Astrocyte of the spinal cord (primary cell): Measurements from ENCODE around the gene MFSD2B.
A peak's percentile ranks its signal among the peaks of the same experiment; 100 is the strongest.

Experiments used
- DNase-seq: peaks from one replicate; pipeline ENCODE4 v3.0.0; 2011; ENCODE audit warnings: low read depth, low spot score
- H3K4me3 ChIP-seq: 2 replicates; pipeline ENCODE4 v1.5.1; 2011; ENCODE audit warnings: low read depth, mild to moderate bottlenecking, low read length, moderate library complexity
- CTCF ChIP-seq: IDR thresholded peaks from 2 replicates; pipeline ENCODE4 v1.5.1; 2012; ENCODE audit warnings: low read depth, mild to moderate bottlenecking, low read length, inconsistent platforms
- in situ Hi-C: cut with HindIII; loops from 2 replicates; pipeline ENCODE4 v1.10.0; 2017; ENCODE audit warnings: low sequenced_read_pairs

MFSD2B gene

GRCh38 chr2:24045511-24046508 lies 35.9 kb downstream of the MFSD2B start:
- no peak for DNase-seq
- H3K4me3 ChIP-seq: peak overlapping the region; percentile 95
- TF ChIP-seq CTCF: no peak
- in situ Hi-C loops: no loop called here

- H3K4me3 ChIP-seq: peak overlapping the region; percentile 95
- DNase-seq: no peak
- TF ChIP-seq CTCF: no peak
- in situ Hi-C loops: no loop called here
Measured at GRCh38 chr2:24046599-24046929, 36.7 kb downstream of the MFSD2B start.

GRCh38 chr2:24046930-24047702 lies 37.2 kb downstream of the MFSD2B start, which contains the start of gene WDCP:
Gene WDCP, minus strand, starts transcription at chr2:24047391. Its CDS starts 7,897 bp downstream, at chr2:24039494.
- H3K4me3 ChIP-seq: peak within 1 kb of the TSS; percentile 95
- TF ChIP-seq CTCF: no peak
- in situ Hi-C loops: no loop called here
- peak; percentile 99 for DNase-seq

- in situ Hi-C loops: no loop called here
- no peak overlapping the region for H3K4me3 ChIP-seq
- TF ChIP-seq CTCF: no peak
- no peak for DNase-seq
Measured at GRCh38 chr2:24047703-24048033, 37.8 kb downstream of the MFSD2B start.

GRCh38 chr2:24048769-24049484 lies 39.0 kb downstream of the MFSD2B start:
- H3K4me3 ChIP-seq: peak overlapping the region; percentile 70
- no peak for DNase-seq
- TF ChIP-seq CTCF: no peak
- in situ Hi-C loops: no loop called here

GRCh38 chr2:24049485-24050021 lies 39.7 kb downstream of the MFSD2B start, which contains the start of gene FKBP1B:
Gene FKBP1B, plus strand, starts transcription at chr2:24049741. Its CDS starts 109 bp downstream, at chr2:24049850.
- DNase-seq: peak; percentile 63
- in situ Hi-C loops: no loop called here
- TF ChIP-seq CTCF: no peak
- peak within 1 kb of the TSS; percentile 70 for H3K4me3 ChIP-seq
